Ascending aorta (tissue), 2 donors: Measurements from ENCODE around the gene ABHD12. TPM values are rescaled to one million over a fixed set of nuclear protein-coding genes. Genes with fewer than 3 reads are reported as not detected.
"Not testable (repeated sequence)": the region's sequence is repeated elsewhere in the genome, so short reads cannot be mapped to it uniquely, and the experiment has no call there.

ENCODE experiments used
- DNase-seq, 2 donors: peaks; one replicate each; pipeline ENCODE4 v3.0.0-alpha.2; 2019; ENCODE audit warnings: low spot score in 2 of 2
- H3K27ac ChIP-seq, 2 donors: fragments of 200-600 bp; sonication (generic); one replicate each; pipeline ENCODE4 v1.5.1; 2016 to 2017; ENCODE audit warnings: mild to moderate bottlenecking in 1 of 2
- H3K27me3 ChIP-seq: fragments of 200-600 bp; sonication (generic); one replicate; pipeline ENCODE4 v1.5.1; 2017
- H3K36me3 ChIP-seq, 2 donors: fragments of 200-600 bp; sonication (generic); one replicate each; pipeline ENCODE4 v1.5.1; 2016
- H3K4me1 ChIP-seq, 2 donors: fragments of 200-600 bp; sonication (generic); one replicate each; pipeline ENCODE4 v1.5.1; 2016 to 2017; ENCODE audit warnings: mild to moderate bottlenecking in 1 of 2
- H3K4me3 ChIP-seq, 2 donors: fragments of 200-600 bp; sonication (generic); one replicate each; pipeline ENCODE4 v1.5.1; 2016 to 2017; ENCODE audit warnings: mild to moderate bottlenecking in 1 of 2
- H3K9me3 ChIP-seq, 2 donors: fragments of 200-600 bp; sonication (generic); one replicate each; pipeline ENCODE4 v1.5.1; 2016
- CTCF ChIP-seq, 3 experiments: fragments of 200-600 bp in 2 of 3; fragments of 450-650 bp in 1 of 3; sonication (generic) in 2 of 3; IDR thresholded peaks; one replicate each; pipeline ENCODE4 v1.5.1; 2016 to 2019; ENCODE audit warnings: antibody characterized with exemption in 3 of 3, mild to moderate bottlenecking in 1 of 3, moderate library complexity in 1 of 3
- intact Hi-C: fragments of 100-400 bp; cut with DNase I; formaldehyde crosslinking; loops from one replicate; pipeline ENCODE4 v1.15.1; 2023
- total RNA-seq: library from RNA; depleted of rRNA; stranded (reverse); fragments of >200 nt; gene quantifications from one replicate; pipeline ENCODE4 v1.1.0, GENCODE V29; 2016

Gene ABHD12
- total RNA-seq, 1 donor from 2014 or later: 24.3 TPM

- no peak for DNase-seq
- H3K4me1 ChIP-seq: no peaks in the 10 kb centered on the region
- H3K27ac ChIP-seq: no peak overlapping the region
- H3K9me3 ChIP-seq: no peaks in the 10 kb centered on the region
- H3K27me3 ChIP-seq: no peaks in the 10 kb centered on the region
- TF ChIP-seq CTCF (IDR thresholded peaks at IDR 0.05): no peak
- H3K4me3 ChIP-seq: no peak overlapping the region
- H3K36me3 ChIP-seq: peaks cover 0 to 11% of the 10 kb centered on the region in 2 donors
- intact Hi-C loops: no loop called here
Measured at GRCh38 chr20:25340380-25340779, 50.3 kb downstream of the ABHD12 start.

GRCh38 chr20:25339608-25340007 lies 51.0 kb downstream of the ABHD12 start:
- Histone ChIP-seq H3K27me3 (no peaks in the 10 kb centered on the region), H3K36me3 (peaks cover 0 to 11% of the 10 kb centered on the region in 2 donors), H3K4me1 (no peaks in the 10 kb centered on the region), H3K27ac (no peak overlapping the region), H3K9me3 (no peaks in the 10 kb centered on the region), H3K4me3 (no peak overlapping the region)
- TF ChIP-seq CTCF (IDR thresholded peaks at IDR 0.05): no peak
- DNase-seq: no peak
- intact Hi-C loops: no loop called here

GRCh38 chr20:25338112-25339023 lies 52.3 kb downstream of the ABHD12 start:
- no peaks in the 10 kb centered on the region for H3K27me3 ChIP-seq
- H3K4me1 ChIP-seq: no peaks in the 10 kb centered on the region
- intact Hi-C loops: no loop called here
- H3K27ac ChIP-seq: no peak overlapping the region
- TF ChIP-seq CTCF (IDR thresholded peaks at IDR 0.05): no peak
- no peaks in the 10 kb centered on the region for H3K9me3 ChIP-seq
- H3K4me3 ChIP-seq: no peak overlapping the region
- DNase-seq: no peak
- peaks cover 0 to 11% of the 10 kb centered on the region in 2 donors for H3K36me3 ChIP-seq

GRCh38 chr20:25336561-25337422 lies 53.8 kb downstream of the ABHD12 start:
- intact Hi-C loops: no loop called here
- Histone ChIP-seq H3K9me3 (no peaks in the 10 kb centered on the region), H3K36me3 (peaks cover 0 to 11% of the 10 kb centered on the region in 2 donors), H3K4me3 (no peak overlapping the region), H3K27me3 (no peaks in the 10 kb centered on the region), H3K4me1 (no peaks in the 10 kb centered on the region), H3K27ac (no peak overlapping the region)
- no peak for DNase-seq
- TF ChIP-seq CTCF (IDR thresholded peaks at IDR 0.05): peak in 1 of 3 experiments; percentile 33

- H3K4me1 ChIP-seq, intact Hi-C loops, H3K27me3 ChIP-seq: not testable (repeated sequence)
Measured at GRCh38 chr20:25334972-25335371, 55.7 kb downstream of the ABHD12 start.

More at GRCh38 chr20:25334972-25335371, 55.7 kb downstream of the ABHD12 start:
- H3K36me3 ChIP-seq: peaks cover 0 to 11% of the 10 kb centered on the region in 2 donors
- not testable (repeated sequence) for H3K27ac ChIP-seq, DNase-seq, H3K9me3 ChIP-seq, H3K4me3 ChIP-seq
